WTC11 (cell line): ENCODE data around the gene PC. TPM values are rescaled to one million over a fixed set of nuclear protein-coding genes. Genes with fewer than 3 reads are reported as not detected.

Experiments
- ATAC-seq: fragments of 200-7000 bp; cut with Tn5 transposase; 2 replicates; pipeline ENCODE4 v1.10.0; 2021; ENCODE audit warnings: mild to moderate bottlenecking, moderate library complexity
- CTCF ChIA-PET: fragments of 300-600 bp; sonication (Branson Sonifier 250); formaldehyde crosslinking; loops from one replicate; lab custom pipeline; 2021; ENCODE audit warnings: antibody characterized with exemption; lab: Charles Lee
- POLR2A ChIA-PET: fragments of 350-600 bp; sonication (Branson Sonifier 250); formaldehyde crosslinking; loops from one replicate; lab custom pipeline; 2021; ENCODE audit warnings: antibody characterized with exemption; lab: Charles Lee
- DNase-seq: peaks from one replicate; pipeline ENCODE4 v3.0.0; 2021; ENCODE audit warnings: low spot score
- H3K27ac Mint-ChIP-seq: 2 replicates; pipeline ENCODE4 v1.8.0; 2021; ENCODE audit warnings: mixed read lengths
- H3K27me3 Mint-ChIP-seq: 2 replicates; pipeline ENCODE4 v1.8.0; 2021; ENCODE audit warnings: low read depth, mild to moderate bottlenecking, moderate library complexity, mixed read lengths
- H3K36me3 Mint-ChIP-seq: 2 replicates; pipeline ENCODE4 v1.8.0; 2021; ENCODE audit warnings: mixed read lengths
- H3K4me1 Mint-ChIP-seq: 2 replicates; pipeline ENCODE4 v1.8.0; 2022; ENCODE audit warnings: mixed read lengths
- H3K4me3 Mint-ChIP-seq: 2 replicates; pipeline ENCODE4 v1.8.0; 2021; ENCODE audit warnings: mild to moderate bottlenecking, moderate library complexity, mixed read lengths
- H3K9me3 Mint-ChIP-seq: 2 replicates; pipeline ENCODE4 v1.8.0; 2021; ENCODE audit warnings: mixed read lengths
- AR ChIP-seq: fragments of 250-450 bp; sonication (Bioruptor Pico); IDR thresholded peaks from 2 replicates; pipeline ENCODE4 v1.9.0; 2021; ENCODE audit warnings: mild to moderate bottlenecking
- CREM ChIP-seq: sonication (generic); formaldehyde crosslinking; IDR thresholded peaks from 2 replicates; pipeline ENCODE4 v1.8.1; 2022; ENCODE audit warnings: mild to moderate bottlenecking, missing genetic modification reagents, moderate library complexity
- ESRRA ChIP-seq: sonication (generic); formaldehyde crosslinking; IDR thresholded peaks from 2 replicates; pipeline ENCODE4 v1.8.1; 2022; ENCODE audit warnings: mild to moderate bottlenecking, missing genetic modification reagents, borderline replicate concordance
- ETV6 ChIP-seq: sonication (generic); formaldehyde crosslinking; IDR thresholded peaks from 2 replicates; pipeline ENCODE4 v1.8.1; 2022; ENCODE audit warnings: mild to moderate bottlenecking, missing genetic modification reagents
- HMGXB4 ChIP-seq: sonication (generic); formaldehyde crosslinking; IDR thresholded peaks from 2 replicates; pipeline ENCODE4 v1.8.1; 2023; ENCODE audit warnings: mild to moderate bottlenecking, moderate library complexity, missing genetic modification reagents
- MLX ChIP-seq: sonication (generic); formaldehyde crosslinking; IDR thresholded peaks from 2 replicates; pipeline ENCODE4 v1.8.1; 2023; ENCODE audit warnings: mild to moderate bottlenecking, missing genetic modification reagents, moderate library complexity
- PRRX2 ChIP-seq: fragments of 250-450 bp; sonication (Bioruptor Pico); IDR thresholded peaks from 2 replicates; pipeline ENCODE4 v1.8.0; 2021; ENCODE audit warnings: mild to moderate bottlenecking
- RELA ChIP-seq: sonication (generic); formaldehyde crosslinking; IDR thresholded peaks from 2 replicates; pipeline ENCODE4 v1.8.1; 2022; ENCODE audit warnings: missing genetic modification reagents, mild to moderate bottlenecking, borderline replicate concordance
- SMAD4 ChIP-seq: sonication (generic); formaldehyde crosslinking; IDR thresholded peaks from 2 replicates; pipeline ENCODE4 v1.8.0; 2022; ENCODE audit warnings: mild to moderate bottlenecking, missing genetic modification reagents
- SP1 ChIP-seq: sonication (generic); formaldehyde crosslinking; conservative IDR thresholded peaks from 2 replicates; pipeline ENCODE4 v1.8.1; 2022; ENCODE audit warnings: missing genetic modification reagents
- ZBTB21 ChIP-seq: sonication (generic); formaldehyde crosslinking; IDR thresholded peaks from 2 replicates; pipeline ENCODE4 v1.8.1; 2023; ENCODE audit warnings: mild to moderate bottlenecking, missing genetic modification reagents, borderline replicate concordance
- ZNF232 ChIP-seq: sonication (generic); formaldehyde crosslinking; IDR thresholded peaks from 2 replicates; pipeline ENCODE4 v1.8.0; 2022; ENCODE audit warnings: mild to moderate bottlenecking, missing genetic modification reagents
- ZNF396 ChIP-seq: fragments of 250-450 bp; sonication (Bioruptor Pico); IDR thresholded peaks from 2 replicates; pipeline ENCODE4 v1.8.0; 2021; ENCODE audit warnings: mild to moderate bottlenecking, moderate library complexity, borderline replicate concordance
- ZSCAN18 ChIP-seq: fragments of 250-450 bp; sonication (Bioruptor Pico); IDR thresholded peaks from 2 replicates; pipeline ENCODE4 v2.1.2; 2022; ENCODE audit warnings: mild to moderate bottlenecking, moderate library complexity
- total RNA-seq: library from RNA; stranded (reverse); gene quantifications from 3 replicates; pipeline ENCODE4 v1.2.3, GENCODE V29; 2021
- TF ChIP-seq, protein P1 (sequence below): sonication (generic); formaldehyde crosslinking; IDR thresholded peaks from 2 replicates; pipeline ENCODE4 v1.8.0; 2023; ENCODE audit warnings: missing genetic modification reagents, mild to moderate bottlenecking, borderline replicate concordance
- TF ChIP-seq, protein P2 (sequence below): sonication (generic); formaldehyde crosslinking; IDR thresholded peaks from 2 replicates; pipeline ENCODE4 v1.8.1; 2023; ENCODE audit warnings: mild to moderate bottlenecking, missing genetic modification reagents, borderline replicate concordance

PC gene
- total RNA-seq, 1 experiment from 2014 or later: 27.2 TPM

DNA sequence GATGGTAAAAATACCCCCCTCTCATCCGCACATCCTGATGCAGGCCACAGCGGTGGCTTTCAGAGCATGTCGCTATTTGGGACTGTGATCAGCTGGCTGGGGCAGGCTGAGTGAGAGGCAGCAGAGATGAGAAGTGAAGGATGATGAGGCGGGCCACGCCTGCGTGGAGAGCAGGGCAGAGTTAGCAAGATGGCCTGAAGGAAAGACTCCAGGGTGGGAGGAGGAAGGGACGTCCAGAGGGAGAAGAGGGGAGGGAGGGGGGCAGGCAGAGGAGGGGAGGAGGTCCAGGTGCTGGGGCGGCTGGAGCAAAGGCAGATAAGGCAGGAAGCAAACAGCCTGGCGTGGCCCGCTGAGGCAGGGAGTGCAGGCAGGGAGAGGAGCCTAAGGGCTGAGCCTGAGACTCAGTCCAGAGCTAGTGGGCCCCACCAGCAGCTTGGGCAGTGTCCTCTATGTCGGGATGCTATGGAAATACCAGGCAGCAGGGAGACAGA is 72.2 kb downstream of the PC start:
- Mint-ChIP-seq H3K36me3 (no peaks in the 10 kb centered on the region), H3K4me1 (peaks cover 34% of the 10 kb centered on the region), H3K27me3 (no peaks in the 10 kb centered on the region), H3K4me3 (no peak overlapping the region), H3K27ac (peak overlapping the region; percentile 9; the same call in 1 of the 2 replicates), H3K9me3 (no peaks in the 10 kb centered on the region)
- no peak for DNase-seq
- ATAC-seq: no peak
- ChIA-PET CTCF (interaction anchor here (0.7 to 2.4 kb wide), 4 partner anchors 8 to 136 kb away, joined by 4 to 7 read pairs (median 6); no protein-coding TSS in a partner anchor), POLR2A (interaction anchor here (1.0 kb wide), 1 partner anchor 30 kb away, joined by 5 read pairs; no protein-coding TSS in a partner anchor)
- TF ChIP-seq, protein P1, sequence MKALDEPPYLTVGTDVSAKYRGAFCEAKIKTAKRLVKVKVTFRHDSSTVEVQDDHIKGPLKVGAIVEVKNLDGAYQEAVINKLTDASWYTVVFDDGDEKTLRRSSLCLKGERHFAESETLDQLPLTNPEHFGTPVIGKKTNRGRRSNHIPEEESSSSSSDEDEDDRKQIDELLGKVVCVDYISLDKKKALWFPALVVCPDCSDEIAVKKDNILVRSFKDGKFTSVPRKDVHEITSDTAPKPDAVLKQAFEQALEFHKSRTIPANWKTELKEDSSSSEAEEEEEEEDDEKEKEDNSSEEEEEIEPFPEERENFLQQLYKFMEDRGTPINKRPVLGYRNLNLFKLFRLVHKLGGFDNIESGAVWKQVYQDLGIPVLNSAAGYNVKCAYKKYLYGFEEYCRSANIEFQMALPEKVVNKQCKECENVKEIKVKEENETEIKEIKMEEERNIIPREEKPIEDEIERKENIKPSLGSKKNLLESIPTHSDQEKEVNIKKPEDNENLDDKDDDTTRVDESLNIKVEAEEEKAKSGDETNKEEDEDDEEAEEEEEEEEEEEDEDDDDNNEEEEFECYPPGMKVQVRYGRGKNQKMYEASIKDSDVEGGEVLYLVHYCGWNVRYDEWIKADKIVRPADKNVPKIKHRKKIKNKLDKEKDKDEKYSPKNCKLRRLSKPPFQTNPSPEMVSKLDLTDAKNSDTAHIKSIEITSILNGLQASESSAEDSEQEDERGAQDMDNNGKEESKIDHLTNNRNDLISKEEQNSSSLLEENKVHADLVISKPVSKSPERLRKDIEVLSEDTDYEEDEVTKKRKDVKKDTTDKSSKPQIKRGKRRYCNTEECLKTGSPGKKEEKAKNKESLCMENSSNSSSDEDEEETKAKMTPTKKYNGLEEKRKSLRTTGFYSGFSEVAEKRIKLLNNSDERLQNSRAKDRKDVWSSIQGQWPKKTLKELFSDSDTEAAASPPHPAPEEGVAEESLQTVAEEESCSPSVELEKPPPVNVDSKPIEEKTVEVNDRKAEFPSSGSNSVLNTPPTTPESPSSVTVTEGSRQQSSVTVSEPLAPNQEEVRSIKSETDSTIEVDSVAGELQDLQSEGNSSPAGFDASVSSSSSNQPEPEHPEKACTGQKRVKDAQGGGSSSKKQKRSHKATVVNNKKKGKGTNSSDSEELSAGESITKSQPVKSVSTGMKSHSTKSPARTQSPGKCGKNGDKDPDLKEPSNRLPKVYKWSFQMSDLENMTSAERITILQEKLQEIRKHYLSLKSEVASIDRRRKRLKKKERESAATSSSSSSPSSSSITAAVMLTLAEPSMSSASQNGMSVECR (CRISPR knock-in tag): no peak
- no peak for TF ChIP-seq CREM (CRISPR knock-in tag)
- TF ChIP-seq ETV6: no peak
- no peak for TF ChIP-seq PRRX2
- no peak for TF ChIP-seq ZNF396
- TF ChIP-seq HMGXB4 (CRISPR knock-in tag): no peak
- TF ChIP-seq ZSCAN18 (CRISPR knock-in tag): no peak
- no peak for TF ChIP-seq AR (CRISPR knock-in tag)
- no peak for TF ChIP-seq ZBTB21 (CRISPR knock-in tag)
- no peak for TF ChIP-seq SMAD4 (CRISPR knock-in tag)
- TF ChIP-seq MLX (CRISPR knock-in tag): no peak

DNA sequence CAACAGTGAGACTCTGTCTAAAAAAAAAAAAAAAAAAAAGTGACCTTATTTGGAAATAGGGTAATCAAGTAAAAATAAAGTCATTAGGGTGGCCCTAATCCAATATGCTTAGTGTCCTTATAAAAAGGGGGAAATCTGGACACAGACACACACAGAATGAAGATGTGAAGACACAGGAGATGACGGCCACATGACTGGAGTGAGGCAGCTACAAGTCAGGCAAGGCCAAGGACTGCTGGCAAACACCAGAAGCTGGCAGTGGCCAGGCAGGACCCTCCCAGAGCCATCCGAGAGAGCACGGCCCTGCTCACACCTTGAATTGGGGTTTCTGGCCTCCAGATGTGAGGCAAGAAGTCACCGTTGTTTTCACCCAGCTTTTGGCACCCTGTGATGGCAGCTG is 72.7 kb downstream of the PC start:
- H3K4me3 Mint-ChIP-seq: no peak overlapping the region
- H3K36me3 Mint-ChIP-seq: no peaks in the 10 kb centered on the region
- ATAC-seq (no peak), DNase-seq (no peak)
- H3K9me3 Mint-ChIP-seq: no peaks in the 10 kb centered on the region
- no peak overlapping the region for H3K27ac Mint-ChIP-seq
- POLR2A ChIA-PET: interaction anchor here (0.6 to 1.0 kb wide), 2 partner anchors 29 to 196 kb away, joined by 3 to 5 read pairs; no protein-coding TSS in a partner anchor
- H3K4me1 Mint-ChIP-seq: peaks cover 39% of the 10 kb centered on the region
- no peaks in the 10 kb centered on the region for H3K27me3 Mint-ChIP-seq
- CTCF ChIA-PET: interaction anchor here (0.6 to 4.0 kb wide), 8 partner anchors 9 to 136 kb away, joined by 3 to 30 read pairs (median 4); partner anchors contain the start of gene C11orf86
- TF ChIP-seq, protein P2, sequence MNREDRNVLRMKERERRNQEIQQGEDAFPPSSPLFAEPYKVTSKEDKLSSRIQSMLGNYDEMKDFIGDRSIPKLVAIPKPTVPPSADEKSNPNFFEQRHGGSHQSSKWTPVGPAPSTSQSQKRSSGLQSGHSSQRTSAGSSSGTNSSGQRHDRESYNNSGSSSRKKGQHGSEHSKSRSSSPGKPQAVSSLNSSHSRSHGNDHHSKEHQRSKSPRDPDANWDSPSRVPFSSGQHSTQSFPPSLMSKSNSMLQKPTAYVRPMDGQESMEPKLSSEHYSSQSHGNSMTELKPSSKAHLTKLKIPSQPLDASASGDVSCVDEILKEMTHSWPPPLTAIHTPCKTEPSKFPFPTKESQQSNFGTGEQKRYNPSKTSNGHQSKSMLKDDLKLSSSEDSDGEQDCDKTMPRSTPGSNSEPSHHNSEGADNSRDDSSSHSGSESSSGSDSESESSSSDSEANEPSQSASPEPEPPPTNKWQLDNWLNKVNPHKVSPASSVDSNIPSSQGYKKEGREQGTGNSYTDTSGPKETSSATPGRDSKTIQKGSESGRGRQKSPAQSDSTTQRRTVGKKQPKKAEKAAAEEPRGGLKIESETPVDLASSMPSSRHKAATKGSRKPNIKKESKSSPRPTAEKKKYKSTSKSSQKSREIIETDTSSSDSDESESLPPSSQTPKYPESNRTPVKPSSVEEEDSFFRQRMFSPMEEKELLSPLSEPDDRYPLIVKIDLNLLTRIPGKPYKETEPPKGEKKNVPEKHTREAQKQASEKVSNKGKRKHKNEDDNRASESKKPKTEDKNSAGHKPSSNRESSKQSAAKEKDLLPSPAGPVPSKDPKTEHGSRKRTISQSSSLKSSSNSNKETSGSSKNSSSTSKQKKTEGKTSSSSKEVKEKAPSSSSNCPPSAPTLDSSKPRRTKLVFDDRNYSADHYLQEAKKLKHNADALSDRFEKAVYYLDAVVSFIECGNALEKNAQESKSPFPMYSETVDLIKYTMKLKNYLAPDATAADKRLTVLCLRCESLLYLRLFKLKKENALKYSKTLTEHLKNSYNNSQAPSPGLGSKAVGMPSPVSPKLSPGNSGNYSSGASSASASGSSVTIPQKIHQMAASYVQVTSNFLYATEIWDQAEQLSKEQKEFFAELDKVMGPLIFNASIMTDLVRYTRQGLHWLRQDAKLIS (CRISPR knock-in tag): no peak
- TF ChIP-seq ZSCAN18 (CRISPR knock-in tag) (no peak), SP1 (CRISPR knock-in tag) (no peak), SMAD4 (CRISPR knock-in tag) (no peak), ZNF232 (CRISPR knock-in tag) (no peak), RELA (CRISPR knock-in tag) (no peak), ESRRA (CRISPR knock-in tag) (no peak)
